ENCODE data around the gene RHEBL1.

DNA sequence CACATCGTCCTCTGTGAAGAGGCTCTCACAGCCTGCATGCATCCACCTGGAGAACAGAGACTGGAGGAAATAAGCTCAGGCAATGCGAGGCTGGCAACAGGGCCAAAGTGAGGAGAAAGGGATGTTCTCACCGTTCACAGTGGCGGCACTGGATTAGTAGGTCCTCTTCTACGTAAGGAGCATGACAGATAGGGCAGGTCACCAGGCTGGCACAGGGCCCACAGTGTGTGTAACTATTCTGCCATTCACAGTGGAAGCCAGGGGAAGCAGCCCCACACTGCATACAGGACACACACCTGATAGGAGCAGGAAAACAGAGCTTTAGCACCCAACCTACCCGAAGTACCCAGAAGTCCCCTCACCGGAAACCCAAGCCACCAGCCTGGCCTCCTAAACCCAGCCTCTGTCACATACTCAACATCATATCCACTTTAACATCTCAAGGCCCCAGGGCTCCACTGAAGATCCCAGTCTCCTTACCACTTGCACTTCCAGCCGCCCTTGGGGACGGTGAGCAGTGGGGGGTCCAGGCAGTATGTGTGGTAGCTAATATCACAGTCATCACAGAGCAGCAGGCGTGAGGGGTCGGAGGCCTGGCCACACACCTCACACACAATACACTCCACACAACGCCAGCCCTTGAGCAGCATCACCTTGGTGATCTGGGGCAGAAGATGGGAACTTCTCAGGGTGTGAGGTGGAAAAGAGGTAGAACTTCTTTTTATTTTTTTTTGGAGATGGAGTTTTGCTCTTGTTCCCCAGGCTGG, 23.5 kb downstream of the RHEBL1 start:
- TF ChIP-seq, protein P1, sequence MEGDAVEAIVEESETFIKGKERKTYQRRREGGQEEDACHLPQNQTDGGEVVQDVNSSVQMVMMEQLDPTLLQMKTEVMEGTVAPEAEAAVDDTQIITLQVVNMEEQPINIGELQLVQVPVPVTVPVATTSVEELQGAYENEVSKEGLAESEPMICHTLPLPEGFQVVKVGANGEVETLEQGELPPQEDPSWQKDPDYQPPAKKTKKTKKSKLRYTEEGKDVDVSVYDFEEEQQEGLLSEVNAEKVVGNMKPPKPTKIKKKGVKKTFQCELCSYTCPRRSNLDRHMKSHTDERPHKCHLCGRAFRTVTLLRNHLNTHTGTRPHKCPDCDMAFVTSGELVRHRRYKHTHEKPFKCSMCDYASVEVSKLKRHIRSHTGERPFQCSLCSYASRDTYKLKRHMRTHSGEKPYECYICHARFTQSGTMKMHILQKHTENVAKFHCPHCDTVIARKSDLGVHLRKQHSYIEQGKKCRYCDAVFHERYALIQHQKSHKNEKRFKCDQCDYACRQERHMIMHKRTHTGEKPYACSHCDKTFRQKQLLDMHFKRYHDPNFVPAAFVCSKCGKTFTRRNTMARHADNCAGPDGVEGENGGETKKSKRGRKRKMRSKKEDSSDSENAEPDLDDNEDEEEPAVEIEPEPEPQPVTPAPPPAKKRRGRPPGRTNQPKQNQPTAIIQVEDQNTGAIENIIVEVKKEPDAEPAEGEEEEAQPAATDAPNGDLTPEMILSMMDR (IDR thresholded peaks at IDR 0.05), result no peak
- TF ChIP-seq POLR2A (IDR thresholded peaks at IDR 0.05) (no peak), POLR2AphosphoS5 (IDR thresholded peaks at IDR 0.05) (no peak)

Data from breast epithelium (tissue), 3 donors.